Naive thymus-derived CD4-positive, alpha-beta T cell (primary cell): ENCODE measurements around the gene PRDM1. TPM values are rescaled to one million over a fixed set of nuclear protein-coding genes. Genes with fewer than 3 reads are reported as not detected.

Experiments
- ATAC-seq: fragments of 150-1000 bp; cut with Tn5 transposase; 2 replicates; pipeline ENCODE4 v1.10.0; 2021; ENCODE audit warnings: mild to moderate bottlenecking, moderate library complexity
- CTCF ChIA-PET: fragments of 350-600 bp; sonication (Branson Sonifier 250); formaldehyde crosslinking; loops from one replicate; lab custom pipeline; 2021; ENCODE audit warnings: antibody characterized with exemption; lab: Charles Lee
- POLR2A ChIA-PET: fragments of 350-600 bp; sonication (Branson Sonifier 250); formaldehyde crosslinking; loops from one replicate; lab custom pipeline; 2021; ENCODE audit warnings: antibody characterized with exemption, inconsistent platforms; lab: Charles Lee
- DNase-seq, 9 donors: peaks; one replicate each; pipeline versions ENCODE4 v3.0.0 to v3.0.0-alpha.2; 2020 to 2022; ENCODE audit warnings: mixed read lengths in 1 of 9
- H3K27ac ChIP-seq: one replicate; pipeline ENCODE4 v1.7.0; 2013; ENCODE audit warnings: mild to moderate bottlenecking, low read depth, low read length, moderate library complexity
- H3K27me3 ChIP-seq, 2 donors: one replicate each; pipeline ENCODE4 v1.7.0; 2013; ENCODE audit warnings: low read length in 2 of 2, mild to moderate bottlenecking in 2 of 2, moderate library complexity in 2 of 2; ENCODE audit not compliant: control insufficient read depth in 2 of 2, insufficient read depth in 2 of 2
- H3K36me3 ChIP-seq, 3 experiments: 1 replicate in 2 of 3; 2 replicates in 1 of 3; pipeline ENCODE4 v1.7.0; 2013; ENCODE audit warnings: low read length in 3 of 3, mild to moderate bottlenecking in 3 of 3, moderate library complexity in 1 of 3; ENCODE audit not compliant: insufficient read depth in 3 of 3, control insufficient read depth in 2 of 3
- H3K4me1 ChIP-seq, 2 donors: one replicate each; pipeline ENCODE4 v1.7.0; 2013; ENCODE audit warnings: low read length in 2 of 2, mild to moderate bottlenecking in 2 of 2, moderate library complexity in 1 of 2; ENCODE audit not compliant: control insufficient read depth in 2 of 2, insufficient read depth in 2 of 2
- H3K4me3 ChIP-seq: 2 replicates; pipeline ENCODE4 v1.7.0; 2013; ENCODE audit warnings: mild to moderate bottlenecking, low read length
- H3K9me3 ChIP-seq, 3 experiments: 1 replicate in 2 of 3; 2 replicates in 1 of 3; pipeline ENCODE4 v1.7.0; 2013; ENCODE audit warnings: low read length in 3 of 3; ENCODE audit not compliant: control insufficient read depth in 2 of 3
- H3K27ac Mint-ChIP-seq, 9 donors: one replicate each; pipeline ENCODE4 v1.8.0; 2020 to 2022; ENCODE audit warnings: mixed read lengths in 9 of 9, mild to moderate bottlenecking in 8 of 9, moderate library complexity in 5 of 9, inconsistent platforms in 2 of 9
- H3K27me3 Mint-ChIP-seq, 5 donors: one replicate each; pipeline ENCODE4 v1.8.0; 2021 to 2022; ENCODE audit warnings: mixed read lengths in 5 of 5, mild to moderate bottlenecking in 1 of 5
- H3K36me3 Mint-ChIP-seq, 5 donors: one replicate each; pipeline ENCODE4 v1.8.0; 2020 to 2022; ENCODE audit warnings: mixed read lengths in 5 of 5, mild to moderate bottlenecking in 3 of 5, inconsistent platforms in 1 of 5
- H3K4me1 Mint-ChIP-seq, 7 donors: one replicate each; pipeline ENCODE4 v1.8.0; 2020 to 2022; ENCODE audit warnings: mixed read lengths in 7 of 7, mild to moderate bottlenecking in 3 of 7, inconsistent platforms in 1 of 7
- H3K4me3 Mint-ChIP-seq, 10 donors: one replicate each; pipeline ENCODE4 v1.8.0; 2020 to 2022; ENCODE audit warnings: mild to moderate bottlenecking in 10 of 10, mixed read lengths in 10 of 10, moderate library complexity in 6 of 10, inconsistent platforms in 2 of 10
- H3K9me3 Mint-ChIP-seq, 11 donors: one replicate each; pipeline ENCODE4 v1.8.0; 2020 to 2022; ENCODE audit warnings: mixed read lengths in 11 of 11, mild to moderate bottlenecking in 4 of 11, inconsistent platforms in 1 of 11, moderate library complexity in 1 of 11
- intact Hi-C, 2 donors: fragments of 100-400 bp; cut with micrococcal nuclease; formaldehyde crosslinking; loops; one replicate each; pipeline ENCODE4 v1.15.1; 2023
- polyA plus RNA-seq, 2 donors: library from polyadenylated mRNA; unstranded; fragments of 300-500 nt; fragmentation: Illumina TruSeq; gene quantifications; one replicate each; pipeline ENCODE4 v1.2.3, GENCODE V29; 2021
- total RNA-seq, 6 experiments: library from RNA in 5 of 6; stranded (reverse) in 5 of 6; gene quantifications; 1 replicate in 5 of 6; 2 replicates in 1 of 6; pipeline ENCODE4 v1.2.3 and lab custom pipeline; 2021 to 2026

The PRDM1 gene
- total and polyA plus RNA-seq, 7 experiments from 2014 or later, result 2.0 to 64.1 (median 5.6) TPM

DNA sequence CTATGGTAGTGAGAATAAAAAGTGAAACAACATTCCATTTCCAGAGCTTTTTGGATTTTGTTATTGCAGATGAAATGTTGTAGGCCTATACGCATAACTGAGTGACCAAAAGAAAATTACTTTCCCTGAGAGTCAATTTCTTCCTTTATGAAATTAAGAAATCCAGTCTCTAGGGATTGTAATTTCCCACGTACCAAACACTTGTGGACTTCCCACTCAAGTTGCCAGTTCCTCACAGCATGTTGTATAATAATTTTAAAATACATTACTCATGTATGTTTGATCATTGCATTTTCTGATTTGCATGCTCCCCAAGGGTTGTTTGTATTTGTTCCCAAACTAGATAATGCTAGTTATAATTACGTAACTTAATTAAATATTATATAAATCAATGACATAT is 12.0 kb upstream of the PRDM1 start:
- Histone ChIP-seq H3K36me3 (no peaks in the 10 kb centered on the region), H3K27me3 (no peaks in the 10 kb centered on the region), H3K4me1 (no peaks in the 10 kb centered on the region), H3K9me3 (no peaks in the 10 kb centered on the region), H3K4me3 (no peak overlapping the region), H3K27ac (no peak overlapping the region)
- intact Hi-C loops, result no loop called here
- Mint-ChIP-seq H3K4me1 (peaks cover 0 to 5% (median 0%) of the 10 kb centered on the region in 7 donors), H3K9me3 (no peaks in the 10 kb centered on the region), H3K36me3 (peaks cover 0 to 8% (median 0%) of the 10 kb centered on the region in 5 donors), H3K27me3 (peaks cover 0 to 43% (median 0%) of the 10 kb centered on the region in 5 donors), H3K27ac (no peak overlapping the region), H3K4me3 (no peak overlapping the region)
- CTCF ChIA-PET, result interaction anchor here (0.6 to 1.0 kb wide), 2 partner anchors 13 to 333 kb away, joined by 3 read pairs; no protein-coding TSS in a partner anchor
- DNase-seq (no peak), ATAC-seq (no peak)
- POLR2A ChIA-PET, result no interaction called here

DNA sequence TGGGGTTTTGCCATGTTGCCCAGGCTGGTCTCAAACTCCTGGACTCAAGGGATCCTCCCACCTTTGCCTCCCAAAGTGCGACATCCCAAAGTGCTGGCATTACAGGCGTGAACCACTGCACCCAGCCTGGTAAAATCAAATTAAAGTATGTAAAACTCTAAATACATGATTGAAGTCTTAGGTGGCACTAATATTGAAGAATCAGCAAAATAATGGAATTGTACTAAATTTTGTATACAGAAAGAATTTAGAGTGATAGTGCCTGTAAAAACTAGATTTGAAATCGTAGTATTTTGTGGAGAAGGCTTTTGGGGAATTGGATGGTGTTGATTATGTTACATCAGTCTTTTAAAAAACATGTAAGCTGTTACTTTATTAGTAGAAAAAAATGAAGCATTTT is 10.0 kb upstream of the PRDM1 start:
- Mint-ChIP-seq H3K27me3 (peaks cover 0 to 35% (median 0%) of the 10 kb centered on the region in 5 donors), H3K4me1 (peaks cover 0 to 15% (median 2%) of the 10 kb centered on the region in 7 donors), H3K9me3 (no peaks in the 10 kb centered on the region), H3K27ac (no peak overlapping the region), H3K36me3 (peaks cover 0 to 8% (median 0%) of the 10 kb centered on the region in 5 donors), H3K4me3 (no peak overlapping the region)
- POLR2A ChIA-PET, result interaction anchor here (0.7 to 1.0 kb wide), 2 partner anchors 12 to 284 kb away, joined by 3 read pairs; no protein-coding TSS in a partner anchor
- no peak for ATAC-seq
- CTCF ChIA-PET, result interaction anchor here (0.9 kb wide), 1 partner anchor 11 kb away, joined by 3 read pairs; no protein-coding TSS in a partner anchor
- no peak for DNase-seq
- Histone ChIP-seq H3K4me1 (no peaks in the 10 kb centered on the region), H3K27ac (no peak overlapping the region), H3K36me3 (no peaks in the 10 kb centered on the region), H3K27me3 (no peaks in the 10 kb centered on the region), H3K4me3 (no peak overlapping the region), H3K9me3 (no peaks in the 10 kb centered on the region)
- intact Hi-C loops, result no loop called here

DNA sequence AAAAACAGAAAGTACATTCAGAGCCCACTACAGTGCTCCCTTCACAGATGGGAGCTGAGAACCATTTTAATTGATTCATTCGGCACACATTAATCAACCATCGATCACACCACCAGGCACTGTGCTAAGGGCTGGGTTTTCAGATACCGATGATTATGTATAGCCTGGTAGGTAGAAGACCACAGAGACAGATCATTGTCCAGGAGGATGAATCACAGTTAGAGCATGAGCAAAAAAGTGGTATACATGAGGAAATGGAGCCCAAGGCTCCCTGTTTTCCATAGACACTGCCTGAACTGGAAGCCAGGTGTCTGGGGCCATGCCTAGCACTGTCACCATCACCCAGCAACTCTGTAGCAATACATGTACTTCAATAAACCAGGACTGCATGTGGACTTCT is 9.0 kb upstream of the PRDM1 start:
- no peak for DNase-seq
- Histone ChIP-seq H3K9me3 (no peaks in the 10 kb centered on the region), H3K4me1 (no peaks in the 10 kb centered on the region), H3K27me3 (no peaks in the 10 kb centered on the region), H3K27ac (no peak overlapping the region), H3K36me3 (no peaks in the 10 kb centered on the region), H3K4me3 (no peak overlapping the region)
- H3K27ac Mint-ChIP-seq, result no peak overlapping the region
- H3K27me3 Mint-ChIP-seq, result peaks cover 0 to 32% (median 0%) of the 10 kb centered on the region in 5 donors
- peaks cover 0 to 21% (median 6%) of the 10 kb centered on the region in 7 donors for H3K4me1 Mint-ChIP-seq
- ChIA-PET CTCF (no interaction called here), POLR2A (interaction anchor here (0.6 kb wide), 1 partner anchor 9 kb away, joined by 3 read pairs; no protein-coding TSS in a partner anchor)
- H3K4me3 Mint-ChIP-seq, result no peak overlapping the region
- H3K36me3 Mint-ChIP-seq, result peaks cover 0 to 7% (median 0%) of the 10 kb centered on the region in 5 donors
- no peaks in the 10 kb centered on the region for H3K9me3 Mint-ChIP-seq
- intact Hi-C loops, result no loop called here
- ATAC-seq, result no peak

DNA sequence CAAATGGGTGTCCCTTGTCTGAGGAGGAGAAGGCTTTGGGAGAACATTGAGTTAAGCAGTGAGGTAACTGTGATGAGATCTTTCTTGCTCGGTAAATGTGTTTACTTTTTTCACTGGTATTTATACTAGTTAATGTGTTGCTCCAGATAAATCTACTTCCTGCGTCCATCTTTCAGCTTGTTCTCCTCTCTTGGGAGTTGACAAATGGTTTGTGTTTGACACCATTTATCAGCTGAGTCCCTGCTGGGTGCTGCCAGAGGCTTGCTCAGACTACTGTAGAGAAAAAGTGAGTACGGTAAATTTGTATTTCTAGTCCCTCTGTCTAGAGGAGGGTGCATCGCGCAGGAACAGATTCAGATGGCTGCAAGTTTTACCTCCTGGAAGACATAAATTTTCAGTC is 8.3 kb upstream of the PRDM1 start:
- Mint-ChIP-seq H3K4me3 (no peak overlapping the region), H3K4me1 (peaks cover 5 to 27% (median 13%) of the 10 kb centered on the region in 7 donors), H3K27ac (no peak overlapping the region), H3K9me3 (no peaks in the 10 kb centered on the region), H3K27me3 (peaks cover 0 to 33% (median 0%) of the 10 kb centered on the region in 5 donors), H3K36me3 (peaks cover 0 to 10% (median 0%) of the 10 kb centered on the region in 5 donors)
- intact Hi-C loops, result no loop called here
- Histone ChIP-seq H3K4me1 (peaks cover 0 to 4% of the 10 kb centered on the region in 2 donors), H3K27me3 (no peaks in the 10 kb centered on the region), H3K27ac (no peak overlapping the region), H3K36me3 (no peaks in the 10 kb centered on the region), H3K4me3 (no peak overlapping the region), H3K9me3 (no peaks in the 10 kb centered on the region)
- ATAC-seq (no peak), DNase-seq (no peak)
- POLR2A ChIA-PET, result interaction anchor here (1.2 kb wide), 1 partner anchor 21 kb away, joined by 4 read pairs; no protein-coding TSS in a partner anchor
- CTCF ChIA-PET, result interaction anchor here (0.5 kb wide), 1 partner anchor 179 kb away, joined by 4 read pairs; no protein-coding TSS in a partner anchor

DNA sequence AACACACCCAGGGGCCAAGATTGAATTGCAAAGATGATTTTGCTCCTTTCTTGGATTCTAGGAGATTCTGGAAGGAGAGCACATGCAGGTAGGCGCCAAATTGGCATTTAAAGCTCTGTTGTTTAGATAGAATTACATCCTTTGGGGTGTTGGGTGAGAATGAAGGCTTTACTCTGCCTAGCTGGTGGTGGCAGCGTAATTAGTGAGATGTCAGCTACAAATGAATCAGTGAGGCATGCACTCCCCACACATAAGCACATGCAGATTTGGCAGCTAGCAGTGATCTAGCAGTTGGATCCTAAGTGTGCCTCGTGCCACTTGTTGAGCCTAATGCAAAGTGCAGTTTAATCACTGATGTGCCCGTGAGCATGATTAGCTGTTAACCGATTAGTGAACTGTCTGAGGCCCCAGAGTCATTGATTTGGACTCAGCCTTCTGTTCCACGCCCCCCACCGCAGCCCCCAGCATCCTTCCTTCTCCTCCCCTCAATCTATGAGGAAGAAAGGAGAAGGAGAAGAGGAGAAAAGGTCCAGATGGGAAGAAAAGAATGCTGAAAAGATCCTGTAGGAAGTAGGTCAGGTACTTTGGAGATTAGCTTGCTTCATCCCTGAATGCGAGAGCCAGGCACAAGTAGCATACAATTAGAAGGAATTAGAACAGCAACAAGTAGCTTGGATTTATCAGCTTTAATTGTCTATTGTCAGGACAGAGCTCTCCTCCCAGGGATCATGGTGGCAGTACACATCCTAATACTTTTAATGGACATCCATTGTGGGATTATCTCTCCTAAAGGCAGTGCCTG is 6.0 kb upstream of the PRDM1 start:
- no peak overlapping the region for H3K4me3 ChIP-seq
- ChIA-PET CTCF (no interaction called here), POLR2A (no interaction called here)
- H3K36me3 ChIP-seq, result no peaks in the 10 kb centered on the region
- Mint-ChIP-seq H3K27me3 (peaks cover 0 to 35% (median 0%) of the 10 kb centered on the region in 5 donors), H3K4me1 (peaks cover 23 to 47% (median 35%) of the 10 kb centered on the region in 7 donors), H3K9me3 (no peaks in the 10 kb centered on the region), H3K36me3 (peaks cover 0 to 16% (median 0%) of the 10 kb centered on the region in 5 donors), H3K27ac (peak overlapping the region in 3 of 9 donors; percentile 29 to 39 (median 29)), H3K4me3 (no peak overlapping the region)
- intact Hi-C loops, result no loop called here
- DNase-seq (no peak), ATAC-seq (no peak)
- no peak overlapping the region for H3K27ac ChIP-seq
- H3K4me1 ChIP-seq, result peaks cover 19 to 25% of the 10 kb centered on the region in 2 donors
- no peaks in the 10 kb centered on the region for H3K9me3 ChIP-seq
- no peaks in the 10 kb centered on the region for H3K27me3 ChIP-seq

DNA sequence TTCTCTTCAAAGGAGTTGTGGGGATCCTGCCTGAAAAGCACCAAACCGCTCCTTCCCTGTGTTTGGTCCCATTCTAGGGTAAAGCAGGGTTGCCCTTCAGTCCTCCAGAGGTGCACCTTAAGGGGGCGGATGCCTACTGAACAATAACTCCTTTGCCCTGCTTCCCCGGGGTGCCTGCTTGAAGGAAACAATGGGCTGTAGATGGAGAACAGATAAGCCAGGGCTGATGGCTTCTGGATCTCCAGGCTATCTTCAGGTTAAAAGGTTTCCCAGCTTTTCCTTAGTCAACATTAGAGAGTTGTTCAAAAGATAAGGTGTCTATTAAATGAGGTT is 5.4 kb upstream of the PRDM1 start:
- peak overlapping the region in 1 of 9 donors; percentile 7 for H3K27ac Mint-ChIP-seq
- CTCF ChIA-PET, result no interaction called here
- H3K4me1 Mint-ChIP-seq, result peaks cover 27 to 53% (median 40%) of the 10 kb centered on the region in 7 donors
- H3K9me3 ChIP-seq, result no peaks in the 10 kb centered on the region
- H3K27ac ChIP-seq, result no peak overlapping the region
- H3K4me3 Mint-ChIP-seq, result no peak overlapping the region
- DNase-seq, result no peak
- H3K36me3 ChIP-seq, result no peaks in the 10 kb centered on the region
- H3K27me3 ChIP-seq, result no peaks in the 10 kb centered on the region
- ATAC-seq, result no peak
- POLR2A ChIA-PET, result no interaction called here
- H3K27me3 Mint-ChIP-seq, result peaks cover 0 to 35% (median 0%) of the 10 kb centered on the region in 5 donors
- no peak overlapping the region for H3K4me3 ChIP-seq
- H3K9me3 Mint-ChIP-seq, result no peaks in the 10 kb centered on the region
- peaks cover 0 to 16% (median 0%) of the 10 kb centered on the region in 5 donors for H3K36me3 Mint-ChIP-seq
- intact Hi-C loops, result no loop called here
- peaks cover 25 to 28% of the 10 kb centered on the region in 2 donors for H3K4me1 ChIP-seq
